Measurements from ENCODE around the gene AUTS2. TPM values are rescaled to one million over a fixed set of nuclear protein-coding genes. Genes with fewer than 3 reads are reported as not detected.

The AUTS2 gene
- total RNA-seq, 1 experiment from 2014 or later: 42.1 TPM

DNA sequence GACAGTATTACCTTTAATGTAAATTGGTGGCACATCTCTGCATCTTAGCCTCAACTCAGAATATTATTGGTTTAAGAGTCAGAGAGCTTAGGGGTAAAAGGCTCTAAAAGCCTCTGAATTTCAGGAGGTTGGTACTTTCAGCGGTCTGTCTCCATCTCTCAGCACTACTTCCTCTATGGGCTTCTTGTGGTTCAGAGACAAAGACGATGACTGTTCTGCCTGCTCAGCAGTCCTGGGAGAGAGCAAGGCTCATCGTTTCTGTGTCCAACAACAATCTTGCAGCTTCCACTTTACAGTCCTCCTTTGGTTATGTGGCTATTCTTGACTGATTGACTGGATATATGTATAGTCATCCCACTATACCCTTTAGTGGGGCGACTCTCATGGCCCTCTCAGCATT lies 394.7 kb downstream of the AUTS2 start:
- BruUV-seq (replicated peaks): no TSS peak
- CTCF ChIA-PET: no interaction called here
- POLR2A ChIA-PET (ENCODE audit: low non-redundant PET): interaction anchor here (0.6 kb wide), 1 partner anchor 11 kb away, joined by 3 read pairs; no protein-coding TSS in a partner anchor
- no peaks in the 10 kb centered on the region for H3K27me3 ChIP-seq (replicated peaks; ENCODE audit: insufficient read depth, low read depth, low read length, poor library complexity)
- DNase-seq (ENCODE audit: low spot score): no peak
- no peak for TF ChIP-seq EZH2 (IDR thresholded peaks at IDR 0.05; ENCODE audit: borderline replicate concordance, low read depth, low read length, poor library complexity, severe bottlenecking)
- TF ChIP-seq, protein P1, sequence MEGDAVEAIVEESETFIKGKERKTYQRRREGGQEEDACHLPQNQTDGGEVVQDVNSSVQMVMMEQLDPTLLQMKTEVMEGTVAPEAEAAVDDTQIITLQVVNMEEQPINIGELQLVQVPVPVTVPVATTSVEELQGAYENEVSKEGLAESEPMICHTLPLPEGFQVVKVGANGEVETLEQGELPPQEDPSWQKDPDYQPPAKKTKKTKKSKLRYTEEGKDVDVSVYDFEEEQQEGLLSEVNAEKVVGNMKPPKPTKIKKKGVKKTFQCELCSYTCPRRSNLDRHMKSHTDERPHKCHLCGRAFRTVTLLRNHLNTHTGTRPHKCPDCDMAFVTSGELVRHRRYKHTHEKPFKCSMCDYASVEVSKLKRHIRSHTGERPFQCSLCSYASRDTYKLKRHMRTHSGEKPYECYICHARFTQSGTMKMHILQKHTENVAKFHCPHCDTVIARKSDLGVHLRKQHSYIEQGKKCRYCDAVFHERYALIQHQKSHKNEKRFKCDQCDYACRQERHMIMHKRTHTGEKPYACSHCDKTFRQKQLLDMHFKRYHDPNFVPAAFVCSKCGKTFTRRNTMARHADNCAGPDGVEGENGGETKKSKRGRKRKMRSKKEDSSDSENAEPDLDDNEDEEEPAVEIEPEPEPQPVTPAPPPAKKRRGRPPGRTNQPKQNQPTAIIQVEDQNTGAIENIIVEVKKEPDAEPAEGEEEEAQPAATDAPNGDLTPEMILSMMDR (conservative IDR thresholded peaks at IDR 0.05; ENCODE audit: low read depth, low read length): no peak
- no peak overlapping the region for H3K4me3 ChIP-seq (ENCODE audit: low read depth, low read length, poor library complexity, severe bottlenecking)
- H3K36me3 ChIP-seq (ENCODE audit: insufficient read depth, low read length, poor library complexity, severe bottlenecking): no peaks in the 10 kb centered on the region
- intact Hi-C loops (cut with micrococcal nuclease; ENCODE audit: unreplicated experiment): no loop called here
- H3K9me3 ChIP-seq (ENCODE audit: low read depth, low read length, poor library complexity, severe bottlenecking): no peaks in the 10 kb centered on the region
- H3K27ac ChIP-seq (ENCODE audit: low read depth, low read length, poor library complexity, severe bottlenecking): no peak overlapping the region
- H3K4me1 ChIP-seq (ENCODE audit: insufficient read depth, low read length, poor library complexity, severe bottlenecking): peaks cover 11% of the 10 kb centered on the region

DNA sequence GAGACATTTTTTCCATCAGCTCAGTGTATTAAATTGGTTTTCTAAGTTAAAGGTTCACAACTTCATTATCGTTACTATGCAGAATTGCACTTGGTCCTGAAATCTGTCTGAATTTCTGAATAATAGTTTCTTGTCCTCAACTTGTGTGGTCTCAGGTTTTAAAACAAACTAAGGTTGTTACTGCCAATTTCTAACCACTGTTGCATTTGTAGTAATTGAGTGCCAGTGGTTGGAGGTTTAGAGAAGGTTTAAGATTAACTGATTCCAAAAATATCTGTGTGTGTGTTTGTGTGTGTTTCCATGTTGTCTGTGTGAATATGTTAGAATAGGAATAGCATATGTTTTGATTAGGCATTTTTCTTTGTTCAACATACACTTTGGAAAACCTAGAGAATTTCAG lies 395.9 kb downstream of the AUTS2 start:
- CTCF ChIA-PET: no interaction called here
- Histone ChIP-seq H3K27me3 (replicated peaks; ENCODE audit: insufficient read depth, low read depth, low read length, poor library complexity) (no peaks in the 10 kb centered on the region), H3K27ac (ENCODE audit: low read depth, low read length, poor library complexity, severe bottlenecking) (no peak overlapping the region), H3K4me1 (ENCODE audit: insufficient read depth, low read length, poor library complexity, severe bottlenecking) (peaks cover under 1% of the 10 kb centered on the region), H3K4me3 (ENCODE audit: low read depth, low read length, poor library complexity, severe bottlenecking) (no peak overlapping the region), H3K36me3 (ENCODE audit: insufficient read depth, low read length, poor library complexity, severe bottlenecking) (no peaks in the 10 kb centered on the region), H3K9me3 (ENCODE audit: low read depth, low read length, poor library complexity, severe bottlenecking) (no peaks in the 10 kb centered on the region)
- intact Hi-C loops (cut with micrococcal nuclease; ENCODE audit: unreplicated experiment): no loop called here
- BruUV-seq (replicated peaks): no TSS peak
- POLR2A ChIA-PET (ENCODE audit: low non-redundant PET): no interaction called here
- no peak for TF ChIP-seq EZH2 (IDR thresholded peaks at IDR 0.05; ENCODE audit: borderline replicate concordance, low read depth, low read length, poor library complexity, severe bottlenecking)
- TF ChIP-seq, protein P1 (conservative IDR thresholded peaks at IDR 0.05; ENCODE audit: low read depth, low read length): no peak
- DNase-seq (ENCODE audit: low spot score): no peak

DNA sequence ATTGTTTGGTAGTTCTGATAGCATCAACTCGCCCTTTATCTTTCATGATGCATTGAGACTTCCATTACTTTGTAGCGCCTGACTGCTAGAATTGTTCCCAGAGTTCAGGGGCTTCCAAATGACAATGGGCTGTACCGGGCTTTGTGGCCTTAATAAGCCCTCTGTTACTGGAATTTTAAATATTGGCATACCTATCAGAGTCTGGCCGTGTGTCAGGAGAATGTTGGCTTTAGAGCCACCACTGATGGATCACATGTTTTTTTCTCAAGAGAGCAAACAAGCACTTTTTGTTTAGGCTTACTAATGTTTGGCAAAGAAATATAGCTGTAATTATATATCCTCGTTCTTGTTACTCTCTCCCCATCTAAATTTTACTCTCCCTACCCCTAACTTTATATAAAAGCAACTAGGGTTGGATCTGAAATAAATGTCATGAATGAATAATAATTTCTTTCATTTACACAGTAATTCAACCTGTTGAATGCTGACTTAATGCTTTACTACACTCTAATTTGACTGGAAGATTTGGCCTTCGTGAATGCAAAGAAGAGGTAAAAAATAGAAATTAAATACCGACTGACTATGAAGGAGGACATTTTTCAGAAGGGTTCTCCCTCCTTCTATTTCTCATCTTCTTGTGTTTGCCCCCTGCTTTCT lies 396.7 kb downstream of the AUTS2 start:
- Histone ChIP-seq H3K27ac (ENCODE audit: low read depth, low read length, poor library complexity, severe bottlenecking) (no peak overlapping the region), H3K4me1 (ENCODE audit: insufficient read depth, low read length, poor library complexity, severe bottlenecking) (no peaks in the 10 kb centered on the region), H3K36me3 (ENCODE audit: insufficient read depth, low read length, poor library complexity, severe bottlenecking) (no peaks in the 10 kb centered on the region), H3K4me3 (ENCODE audit: low read depth, low read length, poor library complexity, severe bottlenecking) (no peak overlapping the region), H3K27me3 (replicated peaks; ENCODE audit: insufficient read depth, low read depth, low read length, poor library complexity) (no peaks in the 10 kb centered on the region), H3K9me3 (ENCODE audit: low read depth, low read length, poor library complexity, severe bottlenecking) (no peaks in the 10 kb centered on the region)
- BruUV-seq (replicated peaks): no TSS peak
- no peak for DNase-seq (ENCODE audit: low spot score)
- ChIA-PET CTCF (no interaction called here), POLR2A (ENCODE audit: low non-redundant PET) (no interaction called here)
- TF ChIP-seq, protein P1 (conservative IDR thresholded peaks at IDR 0.05; ENCODE audit: low read depth, low read length): no peak
- no peak for TF ChIP-seq EZH2 (IDR thresholded peaks at IDR 0.05; ENCODE audit: borderline replicate concordance, low read depth, low read length, poor library complexity, severe bottlenecking)
- intact Hi-C loops (cut with micrococcal nuclease; ENCODE audit: unreplicated experiment): no loop called here

Data from A673 (cell line).